HEK293T (cell line): ENCODE data around the gene FGF22.

Experiments
- FOXA1 ChIP-seq: fragments of 450-650 bp; IDR thresholded peaks from 2 replicates; pipeline ENCODE4 v1.6.1; 2016; ENCODE audit warnings: mild to moderate bottlenecking
- FOXM1 ChIP-seq: fragments of 450-650 bp; IDR thresholded peaks from 2 replicates; pipeline ENCODE4 v1.6.1; 2017; ENCODE audit warnings: mild to moderate bottlenecking, borderline replicate concordance
- L3MBTL2 ChIP-seq: fragments of 450-650 bp; conservative IDR thresholded peaks from 2 replicates; pipeline ENCODE4 v1.6.1; 2016; ENCODE audit warnings: mild to moderate bottlenecking

DNA sequence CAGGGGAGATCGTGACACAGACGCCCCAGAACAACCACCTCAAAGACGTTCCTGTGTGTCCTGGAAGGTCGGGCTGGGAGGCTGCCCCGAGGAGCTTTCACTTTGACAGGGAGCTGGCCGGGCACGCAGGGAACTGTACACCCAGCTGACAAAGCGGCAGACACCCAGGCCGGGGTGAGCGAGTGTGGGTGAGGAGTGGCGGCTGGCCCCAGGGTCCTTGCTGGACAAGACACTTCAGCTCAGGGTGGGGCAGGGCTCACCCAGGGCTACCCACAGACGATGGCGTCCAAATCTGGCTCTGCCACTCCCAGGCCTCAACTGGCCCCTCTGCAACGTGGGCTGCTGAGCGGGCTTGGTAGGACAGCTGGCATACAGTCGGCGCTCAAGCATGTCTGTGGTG is 2.0 kb downstream of the FGF22 start:
- TF ChIP-seq FOXA1 = no peak
- no peak for TF ChIP-seq FOXM1
- TF ChIP-seq L3MBTL2 = no peak
